GM12892 (cell line): ENCODE measurements around the gene MAN2A1.

ENCODE experiments used
- POLR2A ChIP-seq: IDR thresholded peaks from 2 replicates; pipeline ENCODE4 v1.6.1; 2011; ENCODE audit warnings: low read depth, low read length, control low read depth
- POLR2AphosphoS5 ChIP-seq: IDR thresholded peaks from 2 replicates; pipeline ENCODE4 v1.6.1; 2011; ENCODE audit warnings: low read depth, low read length, control low read depth
- TAF1 ChIP-seq: IDR thresholded peaks from 2 replicates; pipeline ENCODE4 v1.6.1; 2011; ENCODE audit warnings: low read depth, mild to moderate bottlenecking, control low read depth, low read length, borderline replicate concordance

GRCh38 chr5:109844695-109845094 is 155.0 kb downstream of the MAN2A1 start:
- TF ChIP-seq POLR2A (no peak), POLR2AphosphoS5 (no peak), TAF1 (no peak)
